SJSA1 (cell line): ENCODE measurements around the gene BIRC2. TPM values are rescaled to one million over a fixed set of nuclear protein-coding genes. Genes with fewer than 3 reads are reported as not detected.

Experiments
- total RNA-seq: library from RNA; depleted of rRNA; stranded (reverse); fragments of >200 nt; shearing (Covaris generic); gene quantifications from 2 replicates; pipeline ENCODE4 v1.2.3, GENCODE V29; 2014; rRNA removed

Gene BIRC2
- total RNA-seq, 1 experiment from 2014 or later, result 68.7 TPM

Other genes starting within 250 kb of the BIRC2 start
- 30.0 and 38.1 TPM in 2 replicates for gene YAP1, start 236.8 kb upstream of the BIRC2 start, total RNA-seq
- 0.68 and 5.3 TPM in 2 replicates for gene BIRC3, start 29.7 kb upstream of the BIRC2 start, total RNA-seq
- 196 and 263 TPM in 2 replicates for gene TMEM123, start 105.6 kb downstream of the BIRC2 start, total RNA-seq
- 0.34 TPM in 1 of 2 replicates, not detected in the other for gene MMP7, start 183.5 kb downstream of the BIRC2 start, total RNA-seq